ENCODE results near the gene L3MBTL4. TPM values are rescaled to one million over a fixed set of nuclear protein-coding genes. Genes with fewer than 3 reads are reported as not detected.
A peak's percentile ranks its signal among the peaks of the same experiment; 100 is the strongest.

L3MBTL4 gene
- total RNA-seq (2021; ENCODE audit: unreplicated experiment) = 0.87 TPM
- polyA plus RNA-seq (2012; ENCODE audit: insufficient read length) = 0.29 TPM
- percentile 36 among the genes with signal in this experiment for Bru-seq, nascent RNA
- BruChase-seq, experiment 1, labeled RNA remaining after a 2-hour chase = percentile 36 among the genes with signal in this experiment
- BruChase-seq, experiment 2, labeled RNA remaining after a 6-hour chase = percentile 32 among the genes with signal in this experiment
- long read RNA-seq, partial matches to known transcripts = 2 of 5 reads
- long read RNA-seq, other reads (novel, unspliced or antisense) = 2 of 5 reads

DNA sequence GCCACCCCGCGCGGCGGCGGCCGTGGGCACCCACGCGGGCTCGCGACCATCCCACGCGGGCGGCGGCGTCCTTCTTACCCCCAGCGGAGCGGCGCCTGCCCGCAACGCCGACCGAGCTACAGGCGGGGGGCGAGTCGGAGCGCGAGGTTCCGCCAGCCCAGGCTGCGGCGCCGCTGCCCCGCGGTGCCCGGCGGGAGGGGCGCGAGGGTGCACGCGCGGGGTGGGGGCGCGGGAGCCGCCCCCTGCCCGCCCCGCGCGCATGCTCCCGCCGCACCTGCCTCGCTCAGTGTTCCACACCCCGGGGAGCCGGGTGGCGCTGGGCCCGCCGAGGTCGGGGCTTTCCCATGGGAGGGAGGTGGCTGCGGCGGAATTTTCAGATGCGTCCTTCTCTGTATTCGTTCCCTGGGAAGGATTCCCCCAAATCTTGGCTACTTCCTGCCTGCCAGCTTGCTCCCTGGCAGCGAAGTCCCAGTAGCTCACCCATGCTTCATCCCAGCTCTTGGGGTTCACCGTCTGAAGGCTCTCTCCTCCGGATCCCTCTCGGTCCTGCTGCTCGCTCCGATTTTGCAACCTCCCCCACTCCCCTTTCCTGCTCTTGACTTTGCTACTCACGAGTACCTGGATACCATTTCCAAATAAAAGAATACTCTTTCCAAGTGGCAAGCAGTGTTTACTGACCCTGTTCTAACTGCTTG is at the start of gene L3MBTL4:
Gene L3MBTL4 (minus strand): TSS at position 189 of the 695 bp plus-strand sequence. CDS start 103,286 bp downstream, outside the sequence.
- no peak for TF ChIP-seq TCF7L2 (IDR thresholded peaks at IDR 0.05; ENCODE audit: low read depth, low read length)
- TF ChIP-seq SIN3A (IDR thresholded peaks at IDR 0.05; ENCODE audit: borderline replicate concordance, insufficient read depth, low read depth, low read length) = no peak
- no peak for TF ChIP-seq POLR2AphosphoS5 (IDR thresholded peaks at IDR 0.05; ENCODE audit: low read depth, low read length)
- TF ChIP-seq, protein P1, sequence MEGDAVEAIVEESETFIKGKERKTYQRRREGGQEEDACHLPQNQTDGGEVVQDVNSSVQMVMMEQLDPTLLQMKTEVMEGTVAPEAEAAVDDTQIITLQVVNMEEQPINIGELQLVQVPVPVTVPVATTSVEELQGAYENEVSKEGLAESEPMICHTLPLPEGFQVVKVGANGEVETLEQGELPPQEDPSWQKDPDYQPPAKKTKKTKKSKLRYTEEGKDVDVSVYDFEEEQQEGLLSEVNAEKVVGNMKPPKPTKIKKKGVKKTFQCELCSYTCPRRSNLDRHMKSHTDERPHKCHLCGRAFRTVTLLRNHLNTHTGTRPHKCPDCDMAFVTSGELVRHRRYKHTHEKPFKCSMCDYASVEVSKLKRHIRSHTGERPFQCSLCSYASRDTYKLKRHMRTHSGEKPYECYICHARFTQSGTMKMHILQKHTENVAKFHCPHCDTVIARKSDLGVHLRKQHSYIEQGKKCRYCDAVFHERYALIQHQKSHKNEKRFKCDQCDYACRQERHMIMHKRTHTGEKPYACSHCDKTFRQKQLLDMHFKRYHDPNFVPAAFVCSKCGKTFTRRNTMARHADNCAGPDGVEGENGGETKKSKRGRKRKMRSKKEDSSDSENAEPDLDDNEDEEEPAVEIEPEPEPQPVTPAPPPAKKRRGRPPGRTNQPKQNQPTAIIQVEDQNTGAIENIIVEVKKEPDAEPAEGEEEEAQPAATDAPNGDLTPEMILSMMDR (IDR thresholded peaks at IDR 0.05) = no peak
- TF ChIP-seq, protein P2, sequence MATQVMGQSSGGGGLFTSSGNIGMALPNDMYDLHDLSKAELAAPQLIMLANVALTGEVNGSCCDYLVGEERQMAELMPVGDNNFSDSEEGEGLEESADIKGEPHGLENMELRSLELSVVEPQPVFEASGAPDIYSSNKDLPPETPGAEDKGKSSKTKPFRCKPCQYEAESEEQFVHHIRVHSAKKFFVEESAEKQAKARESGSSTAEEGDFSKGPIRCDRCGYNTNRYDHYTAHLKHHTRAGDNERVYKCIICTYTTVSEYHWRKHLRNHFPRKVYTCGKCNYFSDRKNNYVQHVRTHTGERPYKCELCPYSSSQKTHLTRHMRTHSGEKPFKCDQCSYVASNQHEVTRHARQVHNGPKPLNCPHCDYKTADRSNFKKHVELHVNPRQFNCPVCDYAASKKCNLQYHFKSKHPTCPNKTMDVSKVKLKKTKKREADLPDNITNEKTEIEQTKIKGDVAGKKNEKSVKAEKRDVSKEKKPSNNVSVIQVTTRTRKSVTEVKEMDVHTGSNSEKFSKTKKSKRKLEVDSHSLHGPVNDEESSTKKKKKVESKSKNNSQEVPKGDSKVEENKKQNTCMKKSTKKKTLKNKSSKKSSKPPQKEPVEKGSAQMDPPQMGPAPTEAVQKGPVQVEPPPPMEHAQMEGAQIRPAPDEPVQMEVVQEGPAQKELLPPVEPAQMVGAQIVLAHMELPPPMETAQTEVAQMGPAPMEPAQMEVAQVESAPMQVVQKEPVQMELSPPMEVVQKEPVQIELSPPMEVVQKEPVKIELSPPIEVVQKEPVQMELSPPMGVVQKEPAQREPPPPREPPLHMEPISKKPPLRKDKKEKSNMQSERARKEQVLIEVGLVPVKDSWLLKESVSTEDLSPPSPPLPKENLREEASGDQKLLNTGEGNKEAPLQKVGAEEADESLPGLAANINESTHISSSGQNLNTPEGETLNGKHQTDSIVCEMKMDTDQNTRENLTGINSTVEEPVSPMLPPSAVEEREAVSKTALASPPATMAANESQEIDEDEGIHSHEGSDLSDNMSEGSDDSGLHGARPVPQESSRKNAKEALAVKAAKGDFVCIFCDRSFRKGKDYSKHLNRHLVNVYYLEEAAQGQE (IDR thresholded peaks at IDR 0.05; ENCODE audit: insufficient read depth in 1 of 2, low read depth in 2 of 2, low read length in 1 of 2) = no peak
- H3K9me3 ChIP-seq (ENCODE audit: control insufficient read depth, insufficient read depth, low read depth, low read length) = no peaks in the 10 kb centered on the region
- ATAC-seq = peak; percentile 82
- H3K27ac ChIP-seq (ENCODE audit: low read length) = no peak within 1 kb of the TSS
- BruUV-seq (replicated peaks) = no TSS peak
- CTCF ChIA-PET = no interaction called here
- peaks cover 7% of the 10 kb centered on the region for H3K27me3 ChIP-seq (ENCODE audit: control insufficient read depth, insufficient read depth, low read length)
- H3K36me3 ChIP-seq (ENCODE audit: control insufficient read depth, insufficient read depth, low read length) = no peaks in the 10 kb centered on the region
- no peaks in the 10 kb centered on the region for H3K4me1 ChIP-seq (ENCODE audit: control insufficient read depth, insufficient read depth, low read length)
- in situ Hi-C loops (cut with HindIII; ENCODE audit: low pct_unique_long_range_greater_than_20kb, low sequenced_read_pairs) (no loop called here), intact Hi-C loops (cut with micrococcal nuclease; ENCODE audit: unreplicated experiment) (no loop called here)
- peak within 1 kb of the TSS; percentile 36 to 48 for H3K4me3 ChIP-seq (ENCODE audit: low read depth in 2 of 2, low read length in 2 of 2)
- no peak for DNase-seq (ENCODE audit: low read depth, low spot score)
- POLR2A ChIA-PET = no interaction called here

DNA sequence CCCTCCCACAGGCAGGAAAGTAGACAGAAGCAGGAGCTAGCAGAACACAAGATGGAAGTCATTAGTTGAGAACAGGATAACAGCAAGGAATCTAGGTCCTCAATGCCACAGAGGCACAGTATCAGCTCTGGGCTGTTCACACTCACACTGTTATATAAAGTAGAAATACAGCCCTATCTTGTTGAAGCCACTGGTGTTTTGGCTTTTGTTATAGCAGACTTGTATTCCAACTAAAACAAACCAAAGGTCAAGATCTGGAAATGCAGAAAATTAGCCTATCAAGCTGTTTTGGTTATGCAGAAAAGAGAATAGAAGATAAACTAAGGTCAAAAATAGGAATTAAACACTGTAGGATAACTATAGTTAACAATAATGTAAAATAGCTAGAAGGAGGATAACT is 37.5 kb upstream of the L3MBTL4 start:
- intact Hi-C loops (cut with micrococcal nuclease; ENCODE audit: unreplicated experiment) = no loop called here
- no TSS peak for BruUV-seq (replicated peaks)

More for the DNA sequence above, 37.5 kb upstream of the L3MBTL4 start:
- no peak overlapping the region for H3K4me3 ChIP-seq (ENCODE audit: low read depth in 2 of 2, low read length in 2 of 2)
- TF ChIP-seq SIN3A (IDR thresholded peaks at IDR 0.05; ENCODE audit: borderline replicate concordance, insufficient read depth, low read depth, low read length) (no peak), POLR2AphosphoS5 (IDR thresholded peaks at IDR 0.05; ENCODE audit: low read depth, low read length) (no peak), TCF7L2 (IDR thresholded peaks at IDR 0.05; ENCODE audit: low read depth, low read length) (no peak)
- TF ChIP-seq, protein P1 (IDR thresholded peaks at IDR 0.05) = no peak
- TF ChIP-seq, protein P2 (IDR thresholded peaks at IDR 0.05; ENCODE audit: insufficient read depth in 1 of 2, low read depth in 2 of 2, low read length in 1 of 2) = no peak
- H3K36me3 ChIP-seq (ENCODE audit: control insufficient read depth, insufficient read depth, low read length) = no peaks in the 10 kb centered on the region
- no peaks in the 10 kb centered on the region for H3K9me3 ChIP-seq (ENCODE audit: control insufficient read depth, insufficient read depth, low read depth, low read length)
- ChIA-PET POLR2A (no interaction called here), CTCF (no interaction called here)
- H3K27me3 ChIP-seq (ENCODE audit: control insufficient read depth, insufficient read depth, low read length) = no peaks in the 10 kb centered on the region
- in situ Hi-C loops (cut with HindIII; ENCODE audit: low pct_unique_long_range_greater_than_20kb, low sequenced_read_pairs) = no loop called here
- H3K4me1 ChIP-seq (ENCODE audit: control insufficient read depth, insufficient read depth, low read length) = no peaks in the 10 kb centered on the region
- ATAC-seq = no peak
- no peak overlapping the region for H3K27ac ChIP-seq (ENCODE audit: low read length)
- no peak for DNase-seq (ENCODE audit: low read depth, low spot score)

All from Panc1 (cell line).